Activated CD4-positive, alpha-beta T cell treated with anti-CD3 and anti-CD28 coated beads, Interleukin-2, amount 50 U/mL, for 48 hours (primary cell): ENCODE data around the gene RSPH6A.
A peak's percentile ranks its signal among the peaks of the same experiment; 100 is the strongest.
"Not testable (repeated sequence)": the region's sequence is repeated elsewhere in the genome, so short reads cannot be mapped to it uniquely, and the experiment has no call there.

Experiments used
- DNase-seq, 2 experiments: peaks; one replicate each; pipeline ENCODE4 v3.0.0-alpha.2; 2020

RSPH6A gene

GRCh38 chr19:45799541-45799940 is 15.6 kb downstream of the RSPH6A start:
- DNase-seq = not testable (repeated sequence)

GRCh38 chr19:45798995-45799517 is 16.1 kb downstream of the RSPH6A start:
- DNase-seq = peak; percentile 64 to 72

GRCh38 chr19:45794627-45795026 is 20.5 kb downstream of the RSPH6A start:
- DNase-seq = no peak

- no peak for DNase-seq
Observed at GRCh38 chr19:45793876-45794275, 21.2 kb downstream of the RSPH6A start.

GRCh38 chr19:45793178-45793564 is 21.9 kb downstream of the RSPH6A start:
- DNase-seq = no peak

- DNase-seq = peak; percentile 100
Observed at GRCh38 chr19:45792470-45793177, 22.5 kb downstream of the RSPH6A start, which contains the start of gene DMWD. Gene DMWD (minus strand): TSS chr19:45792845. CDS start chr19:45792756, 89 bp downstream.

- peak; percentile 28 to 47 for DNase-seq
Observed at GRCh38 chr19:45791744-45792469, 23.2 kb downstream of the RSPH6A start.

- peak in 1 of 2 experiments; percentile 33 for DNase-seq
Observed at GRCh38 chr19:45790942-45791341, 24.2 kb downstream of the RSPH6A start.

GRCh38 chr19:45789035-45789786 is 25.9 kb downstream of the RSPH6A start:
- no peak for DNase-seq

GRCh38 chr19:45786533-45786894 is 28.6 kb downstream of the RSPH6A start:
- DNase-seq = no peak

GRCh38 chr19:45785781-45786532 is 29.2 kb downstream of the RSPH6A start:
- DNase-seq = no peak

- no peak for DNase-seq
Observed at GRCh38 chr19:45785097-45785496, 30.0 kb downstream of the RSPH6A start.

- DNase-seq = no peak
Observed at GRCh38 chr19:45784096-45784495, 31.0 kb downstream of the RSPH6A start.

GRCh38 chr19:45782820-45783785 is 32.0 kb downstream of the RSPH6A start:
- DNase-seq = no peak

- DNase-seq = no peak
Observed at GRCh38 chr19:45782162-45782691, 32.9 kb downstream of the RSPH6A start, which contains the start of gene DMPK. Gene DMPK (minus strand): TSS chr19:45782490. CDS start chr19:45782352, 138 bp downstream.

GRCh38 chr19:45781214-45782161 is 33.6 kb downstream of the RSPH6A start:
- DNase-seq = no peak

- no peak for DNase-seq
Observed at GRCh38 chr19:45780448-45781213, 34.5 kb downstream of the RSPH6A start.

GRCh38 chr19:45780146-45780447 is 35.0 kb downstream of the RSPH6A start:
- DNase-seq = no peak
